H54 (cell line): ENCODE results near the gene TMEM205.
"Not testable (repeated sequence)": the region's sequence is repeated elsewhere in the genome, so short reads cannot be mapped to it uniquely, and the experiment has no call there.

ENCODE experiments used
- DNase-seq: peaks from one replicate; pipeline ENCODE4 v3.0.0; 2011; ENCODE audit warnings: low spot score, mixed read lengths; ENCODE audit not compliant: insufficient read length
- FAIRE-seq: peaks from 3 replicates; lab custom pipeline; 2011; peaks lifted over from hg19 to GRCh38; lab: Jason Lieb, UNC
- POLR2A ChIP-seq: IDR thresholded peaks from 2 replicates; pipeline ENCODE4 v1.6.1; 2011; ENCODE audit warnings: low read depth, mild to moderate bottlenecking, low read length

TMEM205 gene

DNA sequence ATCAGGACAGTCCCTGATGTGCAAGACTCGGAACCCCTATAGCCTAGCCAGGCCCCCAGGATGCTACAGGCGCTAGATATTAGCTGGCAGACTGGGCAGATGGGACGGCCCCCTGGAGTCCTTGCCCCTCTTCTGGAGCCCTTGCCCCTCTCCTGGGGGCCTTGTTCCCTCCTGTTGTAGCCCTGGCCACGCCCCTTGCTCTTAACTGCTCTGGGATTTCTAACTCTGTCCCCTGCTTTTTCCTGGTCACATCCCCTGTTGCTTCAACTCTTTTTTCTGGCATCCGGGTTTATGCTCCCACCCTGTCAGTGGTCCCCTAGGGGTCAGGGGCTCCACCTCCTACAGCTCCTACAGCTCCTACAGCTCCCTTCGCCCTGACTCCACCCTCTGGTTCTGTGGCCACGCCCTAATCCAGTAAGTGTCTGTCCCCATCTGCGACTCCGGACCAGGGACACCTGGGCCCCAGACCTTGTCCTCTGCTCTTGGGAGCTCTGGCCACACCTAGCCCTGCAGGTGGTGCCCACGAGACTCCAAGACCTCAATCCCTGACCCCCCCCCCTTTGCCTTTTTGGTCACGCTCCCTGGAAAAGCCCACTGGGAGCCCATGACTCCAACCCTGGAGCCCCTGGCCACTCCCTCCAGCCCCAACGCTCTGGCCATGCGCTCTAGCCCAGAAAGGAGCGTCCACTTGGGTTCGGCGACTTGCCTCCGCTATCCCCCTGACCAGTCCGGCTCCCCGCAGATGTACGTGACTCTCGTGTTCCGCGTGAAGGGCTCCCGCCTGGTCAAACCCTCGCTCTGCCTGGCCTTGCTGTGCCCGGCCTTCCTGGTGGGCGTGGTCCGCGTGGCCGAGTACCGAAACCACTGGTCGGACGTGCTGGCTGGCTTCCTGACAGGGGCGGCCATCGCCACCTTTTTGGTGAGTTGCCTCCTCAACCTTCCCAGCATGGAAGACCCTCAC lies 16.0 kb upstream of the TMEM205 start:
- TF ChIP-seq POLR2A, result no peak
- no peak for DNase-seq
- FAIRE-seq, result no peak

GRCh38 chr19:11361037-11361770 lies 15.1 kb upstream of the TMEM205 start:
- FAIRE-seq (no peak), DNase-seq (no peak)
- TF ChIP-seq POLR2A, result no peak

DNA sequence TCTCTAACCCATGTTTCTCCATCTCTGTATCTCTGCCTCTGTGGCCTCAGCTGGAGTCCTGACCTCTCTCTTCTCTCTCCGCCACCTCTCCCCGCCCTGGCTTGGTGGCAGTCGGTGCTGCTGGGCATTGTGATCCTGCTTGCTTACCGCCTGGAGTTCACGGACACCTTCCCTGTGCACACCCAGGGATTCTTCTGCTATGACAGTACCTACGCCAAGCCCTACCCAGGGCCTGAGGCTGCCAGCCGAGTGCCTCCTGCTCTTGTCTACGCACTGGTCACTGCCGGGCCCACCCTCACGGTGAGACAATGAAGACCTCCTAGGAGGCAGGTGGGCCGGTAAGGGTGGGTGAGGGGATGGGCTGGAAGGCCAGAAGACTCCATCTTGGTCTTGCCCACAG lies 13.4 kb upstream of the TMEM205 start:
- TF ChIP-seq POLR2A, result no peak
- DNase-seq (no peak), FAIRE-seq (no peak)

GRCh38 chr19:11356676-11357550 lies 10.8 kb upstream of the TMEM205 start:
- DNase-seq (no peak), FAIRE-seq (no peak)
- TF ChIP-seq POLR2A, result no peak

- no peak for TF ChIP-seq POLR2A
- FAIRE-seq (no peak), DNase-seq (no peak)
These were observed 10.0 kb upstream of the TMEM205 start for GRCh38 chr19:11356074-11356397.

DNA sequence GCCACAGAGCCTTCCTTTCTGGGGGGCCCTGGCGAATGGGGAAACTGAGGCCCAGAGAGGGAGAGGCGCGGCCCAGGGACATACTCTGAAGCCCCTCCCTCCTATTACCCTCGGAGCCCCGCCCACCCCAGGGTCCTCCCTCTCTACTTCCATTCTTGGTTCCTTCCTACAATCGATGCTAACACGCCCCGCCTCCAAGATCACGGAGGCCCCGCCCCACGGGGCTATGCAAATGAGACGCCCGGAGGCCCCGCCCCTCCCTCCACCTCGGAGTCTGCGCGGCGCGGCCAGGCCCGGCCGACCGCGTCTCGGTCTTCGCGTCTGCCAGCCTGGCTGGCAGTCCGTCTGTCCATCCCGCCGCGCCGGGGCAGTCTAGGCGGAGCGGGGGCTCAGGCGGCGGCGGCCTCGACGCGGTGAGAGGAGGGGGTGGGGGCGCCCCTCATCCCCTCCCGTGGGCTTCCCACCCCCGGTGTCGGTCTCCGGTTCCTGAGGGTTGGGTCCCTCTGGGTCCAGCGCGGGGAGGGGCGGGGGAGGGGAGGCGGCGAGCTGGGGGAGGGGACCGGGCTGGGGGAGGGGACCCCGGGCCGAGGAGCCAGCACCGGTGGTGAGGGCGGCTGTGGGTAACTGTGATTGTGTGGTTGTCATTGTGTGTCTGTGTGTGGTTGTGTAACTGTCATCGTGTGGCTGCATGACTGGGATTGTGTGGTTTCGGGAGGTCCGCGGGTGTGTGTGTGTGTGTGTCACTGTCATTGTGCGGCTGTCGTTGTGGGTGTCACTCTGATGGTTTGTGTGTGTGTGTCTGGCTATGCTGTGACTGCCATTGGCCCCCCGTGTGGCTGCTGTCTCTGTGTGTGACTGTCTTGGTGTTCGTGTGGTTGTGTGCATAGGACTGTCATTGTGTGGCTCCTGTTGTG lies 9.3 kb upstream of the TMEM205 start, which contains the start of gene PLPPR2:
PLPPR2 (plus strand) TSS at position 273 of the 914 bp plus-strand sequence. CDS start 2,242 bp downstream, outside the sequence.
- FAIRE-seq (no peak), DNase-seq (peak; percentile 81)
- TF ChIP-seq POLR2A, result peak; percentile 89

DNA sequence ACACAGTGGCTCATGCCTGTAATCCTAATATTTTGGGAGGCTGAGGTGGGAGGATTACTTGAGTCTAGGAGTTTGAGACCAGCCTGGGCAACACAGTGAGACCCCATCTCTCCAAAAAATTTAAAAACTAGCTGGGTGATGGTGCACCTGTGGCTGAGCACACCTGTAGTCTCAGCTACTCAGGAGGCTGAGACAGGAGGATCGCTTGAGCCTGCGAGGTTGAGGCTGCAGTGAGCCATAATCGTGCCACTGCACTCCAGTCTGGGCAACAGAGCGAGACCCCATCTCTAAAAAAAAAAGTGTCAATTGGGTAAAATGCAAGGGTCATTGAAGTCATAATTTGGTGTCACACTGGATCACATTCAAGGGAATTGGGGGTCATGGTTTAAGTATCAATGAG lies 8.0 kb upstream of the TMEM205 start:
- not testable (repeated sequence) for DNase-seq, FAIRE-seq

GRCh38 chr19:11349171-11349570 lies 3.1 kb upstream of the TMEM205 start:
- no peak for FAIRE-seq
- DNase-seq, result no peak

GRCh38 chr19:11347546-11348039 lies 1.5 kb upstream of the TMEM205 start:
- no peak for FAIRE-seq
- no peak for DNase-seq
- TF ChIP-seq POLR2A, result no peak

More at GRCh38 chr19:11349171-11349570, 3.1 kb upstream of the TMEM205 start:
- no peak for TF ChIP-seq POLR2A

- FAIRE-seq (no peak), DNase-seq (no peak)
- TF ChIP-seq POLR2A, result no peak
These were observed 805 bp downstream of the TMEM205 start for GRCh38 chr19:11345122-11345803.

- DNase-seq (no peak), FAIRE-seq (no peak)
- TF ChIP-seq POLR2A, result no peak
These were observed 3.6 kb downstream of the TMEM205 start for GRCh38 chr19:11342429-11342828.

DNA sequence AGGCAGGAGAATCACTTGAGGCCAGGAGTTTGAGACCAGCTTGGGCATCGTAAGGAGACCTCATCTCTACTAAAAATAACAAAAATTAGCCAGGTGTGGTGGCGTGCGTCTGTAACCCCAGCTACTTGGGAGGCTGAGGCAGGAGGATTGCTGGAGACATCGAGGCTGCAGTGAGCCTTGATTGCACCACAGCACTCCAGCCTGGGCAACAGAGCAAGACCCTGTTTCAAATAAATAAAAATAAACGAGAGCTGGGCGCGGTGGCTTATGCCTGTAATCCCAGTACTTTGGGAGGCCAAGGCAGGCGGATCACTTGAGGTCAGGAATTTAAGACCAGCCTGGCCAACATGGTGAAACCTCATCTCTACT lies 6.0 kb downstream of the TMEM205 start:
- DNase-seq, FAIRE-seq: not testable (repeated sequence)
